ENCODE measurements around the gene PON3. TPM values are rescaled to one million over a fixed set of nuclear protein-coding genes. Genes with fewer than 3 reads are reported as not detected.

Gene PON3
- total and polyA plus RNA-seq, 2 donors from 2014 or later: 1.6 to 1.9 TPM

DNA sequence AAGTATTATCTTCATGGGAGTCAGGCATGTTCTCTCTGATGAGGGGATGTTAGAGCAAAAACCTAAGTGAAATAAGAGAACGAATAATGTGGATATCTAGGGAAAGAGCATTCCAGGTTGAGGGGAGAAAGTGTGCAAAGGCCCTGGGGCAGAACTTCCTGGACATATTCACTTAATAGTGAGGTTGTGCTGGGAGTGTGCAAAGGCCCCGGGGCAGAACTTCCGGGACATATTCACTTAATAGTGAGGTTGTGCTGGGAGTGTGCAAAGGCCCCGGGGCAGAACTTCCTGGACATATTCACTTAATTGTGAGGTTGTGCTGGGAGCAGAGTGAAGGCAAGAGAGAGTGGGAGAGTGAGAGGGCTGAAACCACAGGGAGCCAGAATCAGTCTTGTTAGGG lies 83.6 kb downstream of the PON3 start:
- Histone ChIP-seq H3K27me3 (ENCODE audit: control insufficient read depth, insufficient read depth, low read length) (no peaks in the 10 kb centered on the region), H3K4me1 (ENCODE audit: control insufficient read depth in 2 of 3, insufficient read depth in 2 of 3, low read depth in 1 of 3, low read length in 3 of 3) (no peaks in the 10 kb centered on the region), H3K9me3 (ENCODE audit: control insufficient read depth in 2 of 3, insufficient read depth in 1 of 3, low read length in 3 of 3) (no peaks in the 10 kb centered on the region), H3K27ac (ENCODE audit: low read depth in 2 of 2, low read length in 2 of 2) (no peak overlapping the region), H3K4me3 (ENCODE audit: low read length in 3 of 3) (no peak overlapping the region), H3K36me3 (ENCODE audit: control insufficient read depth in 2 of 3, insufficient read depth in 3 of 3, low read length in 3 of 3) (no peaks in the 10 kb centered on the region), H3K9ac (ENCODE audit: low read length in 3 of 3) (no peak overlapping the region)
- no peak for TF ChIP-seq CTCF (IDR thresholded peaks at IDR 0.05; ENCODE audit: borderline replicate concordance, extremely low read depth, insufficient read depth)
- intact Hi-C loops (cut with DNase I): no loop called here
- FAIRE-seq (no peak), DNase-seq (no peak)

GRCh38 chr7:95311389-95311788 lies 84.8 kb downstream of the PON3 start:
- intact Hi-C loops (cut with DNase I): no loop called here
- FAIRE-seq: no peak
- no peak for TF ChIP-seq CTCF (IDR thresholded peaks at IDR 0.05; ENCODE audit: borderline replicate concordance, extremely low read depth, insufficient read depth)
- no peak overlapping the region for H3K27ac ChIP-seq (ENCODE audit: low read depth in 2 of 2, low read length in 2 of 2)
- H3K9ac ChIP-seq (ENCODE audit: low read length in 3 of 3): no peak overlapping the region
- no peaks in the 10 kb centered on the region for H3K27me3 ChIP-seq (ENCODE audit: control insufficient read depth, insufficient read depth, low read length)
- H3K9me3 ChIP-seq (ENCODE audit: control insufficient read depth in 2 of 3, insufficient read depth in 1 of 3, low read length in 3 of 3): no peaks in the 10 kb centered on the region
- no peak overlapping the region for H3K4me3 ChIP-seq (ENCODE audit: low read length in 3 of 3)
- no peak for DNase-seq
- no peaks in the 10 kb centered on the region for H3K36me3 ChIP-seq (ENCODE audit: control insufficient read depth in 2 of 3, insufficient read depth in 3 of 3, low read length in 3 of 3)
- H3K4me1 ChIP-seq (ENCODE audit: control insufficient read depth in 2 of 3, insufficient read depth in 2 of 3, low read depth in 1 of 3, low read length in 3 of 3): no peaks in the 10 kb centered on the region

DNA sequence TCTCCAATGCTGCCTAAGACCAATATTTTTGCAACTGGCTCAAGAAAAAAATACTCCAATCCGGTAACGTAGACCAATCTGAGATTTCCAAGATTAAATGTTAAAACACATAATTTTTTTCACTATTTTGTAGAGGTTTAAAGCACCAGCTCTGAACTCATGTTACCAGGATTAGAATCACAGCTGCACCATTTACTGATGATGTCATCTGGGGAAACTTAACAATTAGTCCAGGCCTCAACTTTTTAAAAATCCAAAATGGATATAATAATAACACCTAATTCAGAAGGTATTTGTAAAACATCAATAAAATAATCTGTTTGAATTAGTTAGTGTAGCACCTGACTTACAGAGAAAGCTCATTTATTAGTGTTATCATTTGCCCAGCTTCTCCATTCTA lies 86.2 kb downstream of the PON3 start:
- Histone ChIP-seq H3K9ac (ENCODE audit: low read length in 3 of 3) (no peak overlapping the region), H3K36me3 (ENCODE audit: control insufficient read depth in 2 of 3, insufficient read depth in 3 of 3, low read length in 3 of 3) (no peaks in the 10 kb centered on the region), H3K4me1 (ENCODE audit: control insufficient read depth in 2 of 3, insufficient read depth in 2 of 3, low read depth in 1 of 3, low read length in 3 of 3) (no peaks in the 10 kb centered on the region), H3K4me3 (ENCODE audit: low read length in 3 of 3) (no peak overlapping the region), H3K9me3 (ENCODE audit: control insufficient read depth in 2 of 3, insufficient read depth in 1 of 3, low read length in 3 of 3) (no peaks in the 10 kb centered on the region), H3K27me3 (ENCODE audit: control insufficient read depth, insufficient read depth, low read length) (no peaks in the 10 kb centered on the region), H3K27ac (ENCODE audit: low read depth in 2 of 2, low read length in 2 of 2) (no peak overlapping the region)
- no peak for TF ChIP-seq CTCF (IDR thresholded peaks at IDR 0.05; ENCODE audit: borderline replicate concordance, extremely low read depth, insufficient read depth)
- DNase-seq (no peak), FAIRE-seq (no peak)
- intact Hi-C loops (cut with DNase I): no loop called here

Other genes starting within 250 kb of the PON3 start
- gene PON1, start 71.8 kb downstream of the PON3 start, total RNA-seq: not detected
- 0.28 TPM for gene PON1, start 71.8 kb downstream of the PON3 start, polyA plus RNA-seq (ENCODE audit: insufficient read depth, low read depth, low replicate concordance)
- gene PON2, start 38.7 kb upstream of the PON3 start, total RNA-seq: 191 TPM
- 61.8 TPM for gene PON2, start 38.7 kb upstream of the PON3 start, polyA plus RNA-seq (ENCODE audit: insufficient read depth, low read depth, low replicate concordance)
- not detected for gene ASB4, start 89.6 kb upstream of the PON3 start, total RNA-seq
- 0.09 TPM for gene ASB4, start 89.6 kb upstream of the PON3 start, polyA plus RNA-seq (ENCODE audit: insufficient read depth, low read depth, low replicate concordance)
- 45.0 TPM for gene PDK4, start 200.1 kb upstream of the PON3 start, total RNA-seq
- 106 TPM for gene PDK4, start 200.1 kb upstream of the PON3 start, polyA plus RNA-seq (ENCODE audit: insufficient read depth, low read depth, low replicate concordance)